Liver (tissue), 9 donors: ENCODE data around the gene CALB2. TPM values are rescaled to one million over a fixed set of nuclear protein-coding genes. Genes with fewer than 3 reads are reported as not detected.

Source experiments
- DNase-seq: peaks from one replicate; pipeline ENCODE4 v3.0.0-alpha.2; 2017; ENCODE audit warnings: low spot score
- H3K27ac ChIP-seq, 2 donors: one replicate each; pipeline ENCODE4 v1.7.0; 2013; ENCODE audit warnings: inconsistent platforms in 2 of 2, low read length in 2 of 2, control low read depth in 1 of 2, low read depth in 1 of 2, mild to moderate bottlenecking in 1 of 2
- H3K27me3 ChIP-seq, 4 donors: one replicate each; pipeline versions ENCODE4 v1.6.1 to v1.7.0; 2013; ENCODE audit warnings: low read length in 3 of 4, inconsistent platforms in 1 of 4, mild to moderate bottlenecking in 1 of 4, moderate library complexity in 1 of 4; ENCODE audit not compliant: control insufficient read depth in 4 of 4, insufficient read depth in 4 of 4
- H3K36me3 ChIP-seq, 4 donors: one replicate each; pipeline versions ENCODE4 v1.6.1 to v1.7.0; 2013; ENCODE audit warnings: low read length in 3 of 4, mild to moderate bottlenecking in 3 of 4, low read depth in 1 of 4, moderate library complexity in 1 of 4; ENCODE audit not compliant: control insufficient read depth in 4 of 4, insufficient read depth in 3 of 4
- H3K4me1 ChIP-seq, 4 donors: one replicate each; pipeline versions ENCODE4 v1.6.1 to v1.7.0; 2013; ENCODE audit warnings: low read length in 3 of 4, mild to moderate bottlenecking in 3 of 4, moderate library complexity in 1 of 4; ENCODE audit not compliant: control insufficient read depth in 4 of 4, insufficient read depth in 4 of 4
- H3K4me3 ChIP-seq, 3 donors: one replicate each; pipeline versions ENCODE4 v1.6.1 to v1.7.0; 2013; ENCODE audit warnings: low read length in 3 of 3, control low read depth in 1 of 3, low read depth in 1 of 3, mild to moderate bottlenecking in 1 of 3
- H3K9ac ChIP-seq, 2 donors: one replicate each; pipeline ENCODE4 v1.7.0; 2013; ENCODE audit warnings: low read length in 2 of 2, mild to moderate bottlenecking in 2 of 2, moderate library complexity in 2 of 2, control low read depth in 1 of 2, low read depth in 1 of 2
- H3K9me3 ChIP-seq, 4 donors: one replicate each; pipeline versions ENCODE4 v1.6.1 to v1.7.0; 2013; ENCODE audit warnings: low read length in 3 of 4; ENCODE audit not compliant: control insufficient read depth in 4 of 4
- EGR1 ChIP-seq, 2 donors: IDR thresholded peaks; 2 replicates each; pipeline ENCODE4 v1.6.1; 2016 to 2018; ENCODE audit warnings: antibody characterized with exemption in 2 of 2, low read depth in 2 of 2
- FOXA1 ChIP-seq: IDR thresholded peaks from 2 replicates; pipeline ENCODE4 v1.6.1; 2016; ENCODE audit warnings: antibody characterized with exemption
- FOXA2 ChIP-seq: IDR thresholded peaks from 2 replicates; pipeline ENCODE4 v1.6.1; 2016; ENCODE audit warnings: antibody characterized with exemption
- GABPA ChIP-seq, 2 donors: IDR thresholded peaks in 1 of 2; conservative IDR thresholded peaks in 1 of 2; 2 replicates each; pipeline ENCODE4 v1.6.1; 2016; ENCODE audit warnings: antibody characterized with exemption in 2 of 2, mild to moderate bottlenecking in 1 of 2, moderate library complexity in 1 of 2
- HNF4A ChIP-seq, 2 donors: conservative IDR thresholded peaks; 2 replicates each; pipeline ENCODE4 v1.6.1; 2016; ENCODE audit warnings: antibody characterized with exemption in 2 of 2, mild to moderate bottlenecking in 2 of 2
- HNF4G ChIP-seq: IDR thresholded peaks from 2 replicates; pipeline ENCODE4 v1.6.1; 2016; ENCODE audit warnings: antibody characterized with exemption
- NR2F2 ChIP-seq: IDR thresholded peaks from 2 replicates; pipeline ENCODE4 v1.6.1; 2016; ENCODE audit warnings: antibody characterized with exemption
- RAD21 ChIP-seq, 2 donors: IDR thresholded peaks; 2 replicates each; pipeline ENCODE4 v1.6.1; 2016; ENCODE audit warnings: antibody characterized with exemption in 2 of 2, mild to moderate bottlenecking in 2 of 2
- SP1 ChIP-seq: IDR thresholded peaks from 2 replicates; pipeline ENCODE4 v1.6.1; 2018; ENCODE audit warnings: antibody characterized with exemption, mild to moderate bottlenecking
- TAF1 ChIP-seq: conservative IDR thresholded peaks from 2 replicates; pipeline ENCODE4 v1.6.1; 2016; ENCODE audit warnings: antibody characterized with exemption, mild to moderate bottlenecking
- YY1 ChIP-seq: IDR thresholded peaks from 2 replicates; pipeline ENCODE4 v1.6.1; 2016; ENCODE audit warnings: antibody characterized with exemption, mild to moderate bottlenecking
- ZBTB33 ChIP-seq: IDR thresholded peaks from 2 replicates; pipeline ENCODE4 v1.6.1; 2016; ENCODE audit warnings: antibody characterized with exemption
- WGBS: extraction: QIAGEN DNeasy Blood & Tissue Kit; methylation state at CpG from one replicate; pipeline ENCODE4 v1.1.7; 2013; 5-methylcytosine and 5-hydroxymethylcytosine counted together
- polyA plus RNA-seq, 2 donors: library from polyadenylated mRNA; stranded (reverse) in 1 of 2; unstranded in 1 of 2; fragments of 200-250 nt in 1 of 2; fragments of >200 nt in 1 of 2; fragmentation: Nextera tagmentation in 1 of 2; extraction: Ambion mirVana in 1 of 2; gene quantifications; one replicate each; pipeline versions ENCODE4 v1.2.1 to v1.2.3, GENCODE V29; 2013 to 2015
- total RNA-seq, 2 donors: library from RNA; depleted of rRNA; stranded (reverse); fragments of >200 nt; gene quantifications; one replicate each; pipeline ENCODE4 v1.2.3, GENCODE V29; 2014
- donor health status: healthy.
- donor health status: healthy.
- donor health status: healthy.
- donor health status: healthy.
- donor health status: healthy.

CALB2 gene
- total and polyA plus RNA-seq, 4 donors = not detected

GRCh38 chr16:71345031-71345430, 13.5 kb upstream of the CALB2 start:
- DNase-seq = no peak
- TF ChIP-seq RAD21 (IDR thresholded peaks at IDR 0.05) = no peak
- Histone ChIP-seq H3K36me3 (no peaks in the 10 kb centered on the region), H3K27me3 (no peaks in the 10 kb centered on the region), H3K9ac (no peak overlapping the region), H3K4me1 (no peaks in the 10 kb centered on the region), H3K27ac (no peak overlapping the region), H3K4me3 (no peak overlapping the region), H3K9me3 (no peaks in the 10 kb centered on the region)
- WGBS = 54% methylated on average over 10 of the region's 10 CpGs

GRCh38 chr16:71347146-71347545, 11.4 kb upstream of the CALB2 start:
- 77% methylated on average over 7 of the region's 7 CpGs for WGBS
- no peak overlapping the region for H3K27ac ChIP-seq
- no peaks in the 10 kb centered on the region for H3K27me3 ChIP-seq
- no peak for TF ChIP-seq RAD21 (IDR thresholded peaks at IDR 0.05)
- TF ChIP-seq YY1 = no peak
- no peak for TF ChIP-seq NR2F2
- no peak for TF ChIP-seq FOXA1
- H3K4me3 ChIP-seq = no peak overlapping the region
- peak; percentile 10 for DNase-seq
- H3K9me3 ChIP-seq = no peaks in the 10 kb centered on the region
- H3K9ac ChIP-seq = no peak overlapping the region
- H3K36me3 ChIP-seq = no peaks in the 10 kb centered on the region
- peaks cover 2 to 14% (median 9%) of the 10 kb centered on the region in 4 donors for H3K4me1 ChIP-seq

GRCh38 chr16:71348262-71349085, 10.0 kb upstream of the CALB2 start:
- 81% methylated on average over 22 of the region's 22 CpGs for WGBS
- no peaks in the 10 kb centered on the region for H3K9me3 ChIP-seq
- no peak for DNase-seq
- H3K36me3 ChIP-seq = no peaks in the 10 kb centered on the region
- no peak overlapping the region for H3K4me3 ChIP-seq
- no peak overlapping the region for H3K9ac ChIP-seq
- no peaks in the 10 kb centered on the region for H3K27me3 ChIP-seq
- no peak overlapping the region for H3K27ac ChIP-seq
- TF ChIP-seq GABPA (IDR thresholded peaks at IDR 0.05 in 1 of 2, conservative IDR thresholded peaks at IDR 0.05 in 1 of 2) = no peak
- no peak for TF ChIP-seq ZBTB33
- TF ChIP-seq EGR1 (IDR thresholded peaks at IDR 0.05; ENCODE audit: low read depth in 2 of 2) = no peak
- no peak for TF ChIP-seq TAF1
- no peak for TF ChIP-seq YY1
- no peak for TF ChIP-seq RAD21 (IDR thresholded peaks at IDR 0.05)
- no peak for TF ChIP-seq FOXA2
- no peak for TF ChIP-seq HNF4G
- peaks cover 2 to 14% (median 9%) of the 10 kb centered on the region in 4 donors for H3K4me1 ChIP-seq

- no peak overlapping the region for H3K9ac ChIP-seq
- H3K4me1 ChIP-seq = peaks cover 2 to 14% (median 9%) of the 10 kb centered on the region in 4 donors
- no peak overlapping the region for H3K4me3 ChIP-seq
- WGBS = 53% methylated on average over 10 of the region's 10 CpGs
- no peaks in the 10 kb centered on the region for H3K27me3 ChIP-seq
- TF ChIP-seq SP1 (peak; percentile 50), HNF4A (conservative IDR thresholded peaks at IDR 0.05) (peak in 1 of 2 donors; percentile 76), FOXA1 (no peak)
- H3K36me3 ChIP-seq = no peaks in the 10 kb centered on the region
- no peak overlapping the region for H3K27ac ChIP-seq
- no peaks in the 10 kb centered on the region for H3K9me3 ChIP-seq
- DNase-seq = no peak
Observed at GRCh38 chr16:71350821-71351557, 7.5 kb upstream of the CALB2 start.
